ENCODE results near the gene NTM.

The NTM gene

GRCh38 chr11:131917634-131918384 is 547.4 kb downstream of the NTM start:
- no peak for DNase-seq (ENCODE audit: low spot score)

- no peak for DNase-seq (ENCODE audit: low spot score)
Observed at GRCh38 chr11:131918663-131919062, 548.2 kb downstream of the NTM start.

GRCh38 chr11:131922220-131922619 is 551.8 kb downstream of the NTM start:
- DNase-seq (ENCODE audit: low spot score): no peak

- DNase-seq (ENCODE audit: low spot score): no peak
Observed at GRCh38 chr11:131923309-131923708, 552.9 kb downstream of the NTM start.

GRCh38 chr11:131924001-131924400 is 553.6 kb downstream of the NTM start:
- DNase-seq (ENCODE audit: low spot score): no peak

GRCh38 chr11:131924457-131925201 is 554.2 kb downstream of the NTM start:
- DNase-seq (ENCODE audit: low spot score): no peak

GRCh38 chr11:131925829-131926228 is 555.4 kb downstream of the NTM start:
- DNase-seq (ENCODE audit: low spot score): no peak

- no peak for DNase-seq (ENCODE audit: low spot score)
Observed at GRCh38 chr11:131928992-131929391, 558.6 kb downstream of the NTM start.

GRCh38 chr11:131932584-131933325 is 562.3 kb downstream of the NTM start:
- DNase-seq (ENCODE audit: low spot score): no peak

GRCh38 chr11:131934006-131934405 is 563.6 kb downstream of the NTM start:
- no peak for DNase-seq (ENCODE audit: low spot score)

GRCh38 chr11:131938351-131938751 is 567.9 kb downstream of the NTM start:
- DNase-seq (ENCODE audit: low spot score): no peak

GRCh38 chr11:131940126-131940525 is 569.7 kb downstream of the NTM start:
- no peak for DNase-seq (ENCODE audit: low spot score)

- no peak for DNase-seq (ENCODE audit: low spot score)
Observed at GRCh38 chr11:131942878-131943277, 572.5 kb downstream of the NTM start.

GRCh38 chr11:131943295-131943694 is 572.9 kb downstream of the NTM start:
- no peak for DNase-seq (ENCODE audit: low spot score)

- no peak for DNase-seq (ENCODE audit: low spot score)
Observed at GRCh38 chr11:131944736-131945135, 574.3 kb downstream of the NTM start.

- no peak for DNase-seq (ENCODE audit: low spot score)
Observed at GRCh38 chr11:131945706-131946105, 575.3 kb downstream of the NTM start.

- DNase-seq (ENCODE audit: low spot score): no peak
Observed at GRCh38 chr11:131947511-131947910, 577.1 kb downstream of the NTM start.

- no peak for DNase-seq (ENCODE audit: low spot score)
Observed at GRCh38 chr11:131951121-131951520, 580.7 kb downstream of the NTM start.

- DNase-seq (ENCODE audit: low spot score): no peak
Observed at GRCh38 chr11:131954146-131954545, 583.7 kb downstream of the NTM start.

GRCh38 chr11:131955904-131956303 is 585.5 kb downstream of the NTM start:
- no peak for DNase-seq (ENCODE audit: low spot score)

- DNase-seq (ENCODE audit: low spot score): no peak
Observed at GRCh38 chr11:131957201-131957600, 586.8 kb downstream of the NTM start.

GRCh38 chr11:131957875-131958274 is 587.5 kb downstream of the NTM start:
- DNase-seq (ENCODE audit: low spot score): no peak

- DNase-seq (ENCODE audit: low spot score): no peak
Observed at GRCh38 chr11:131962818-131963217, 592.4 kb downstream of the NTM start.
